Tibial nerve (tissue), 3 donors: ENCODE results near the gene PANK4.

Source experiments
- POLR2A ChIP-seq, 2 donors: fragments of 450-650 bp; IDR thresholded peaks; one replicate each; pipeline ENCODE4 v1.6.1; 2017; ENCODE audit warnings: antibody characterized with exemption in 2 of 2, mild to moderate bottlenecking in 2 of 2, moderate library complexity in 2 of 2
- TF ChIP-seq, protein P1 (sequence below), 5 experiments: fragments of 200-600 bp in 3 of 5; fragments of 450-650 bp in 2 of 5; sonication (generic) in 3 of 5; IDR thresholded peaks; one replicate each; pipeline ENCODE4 v1.5.1; 2016 to 2019; ENCODE audit warnings: antibody characterized with exemption in 5 of 5, mild to moderate bottlenecking in 3 of 5, moderate library complexity in 2 of 5

DNA sequence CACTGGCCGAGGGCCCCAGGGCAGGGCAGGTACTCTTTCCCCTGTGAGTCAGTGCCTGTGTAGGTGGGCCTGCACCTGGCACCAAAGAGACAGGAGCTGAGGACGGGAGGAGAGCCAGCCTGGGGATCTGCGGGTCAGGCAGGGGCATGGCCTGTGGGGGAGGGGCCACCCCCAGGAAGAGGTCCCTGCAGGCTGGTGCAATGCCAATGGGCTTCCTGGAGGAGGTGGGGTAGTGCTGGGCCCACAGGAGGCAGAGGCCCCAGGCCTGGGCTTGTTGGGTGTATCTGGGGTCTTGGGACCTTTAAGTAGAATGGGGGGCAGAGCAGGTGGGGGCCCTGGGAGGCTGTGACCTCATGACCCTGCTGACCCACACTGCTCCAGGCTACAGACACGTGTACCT is 27.1 kb downstream of the PANK4 start:
- TF ChIP-seq, protein P1, sequence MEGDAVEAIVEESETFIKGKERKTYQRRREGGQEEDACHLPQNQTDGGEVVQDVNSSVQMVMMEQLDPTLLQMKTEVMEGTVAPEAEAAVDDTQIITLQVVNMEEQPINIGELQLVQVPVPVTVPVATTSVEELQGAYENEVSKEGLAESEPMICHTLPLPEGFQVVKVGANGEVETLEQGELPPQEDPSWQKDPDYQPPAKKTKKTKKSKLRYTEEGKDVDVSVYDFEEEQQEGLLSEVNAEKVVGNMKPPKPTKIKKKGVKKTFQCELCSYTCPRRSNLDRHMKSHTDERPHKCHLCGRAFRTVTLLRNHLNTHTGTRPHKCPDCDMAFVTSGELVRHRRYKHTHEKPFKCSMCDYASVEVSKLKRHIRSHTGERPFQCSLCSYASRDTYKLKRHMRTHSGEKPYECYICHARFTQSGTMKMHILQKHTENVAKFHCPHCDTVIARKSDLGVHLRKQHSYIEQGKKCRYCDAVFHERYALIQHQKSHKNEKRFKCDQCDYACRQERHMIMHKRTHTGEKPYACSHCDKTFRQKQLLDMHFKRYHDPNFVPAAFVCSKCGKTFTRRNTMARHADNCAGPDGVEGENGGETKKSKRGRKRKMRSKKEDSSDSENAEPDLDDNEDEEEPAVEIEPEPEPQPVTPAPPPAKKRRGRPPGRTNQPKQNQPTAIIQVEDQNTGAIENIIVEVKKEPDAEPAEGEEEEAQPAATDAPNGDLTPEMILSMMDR (IDR thresholded peaks at IDR 0.05): no peak
- no peak for TF ChIP-seq POLR2A (IDR thresholded peaks at IDR 0.05)
